WTC11 (cell line): ENCODE results near the gene PTPRJ.

ENCODE experiments used
- CBFB ChIP-seq: sonication (generic); formaldehyde crosslinking; IDR thresholded peaks from 2 replicates; pipeline ENCODE4 v1.8.1; 2022; ENCODE audit warnings: mild to moderate bottlenecking, low read depth, missing genetic modification reagents
- CREM ChIP-seq: sonication (generic); formaldehyde crosslinking; IDR thresholded peaks from 2 replicates; pipeline ENCODE4 v1.8.1; 2022; ENCODE audit warnings: mild to moderate bottlenecking, missing genetic modification reagents, moderate library complexity
- HMGA2 ChIP-seq: fragments of 250-450 bp; sonication (Bioruptor Pico); IDR thresholded peaks from 2 replicates; pipeline ENCODE4 v1.4.0; 2021; ENCODE audit warnings: mild to moderate bottlenecking, moderate library complexity
- TCF7 ChIP-seq: sonication (generic); formaldehyde crosslinking; IDR thresholded peaks from 2 replicates; pipeline ENCODE4 v1.8.0; 2022; ENCODE audit warnings: mild to moderate bottlenecking, low read depth, missing genetic modification reagents, moderate library complexity
- TEAD4 ChIP-seq: sonication (generic); formaldehyde crosslinking; IDR thresholded peaks from 2 replicates; pipeline ENCODE4 v1.8.0; 2022; ENCODE audit warnings: mild to moderate bottlenecking, missing genetic modification reagents
- TF ChIP-seq, protein P1 (sequence below): sonication (generic); formaldehyde crosslinking; IDR thresholded peaks from 2 replicates; pipeline ENCODE4 v1.8.0; 2022; ENCODE audit warnings: mild to moderate bottlenecking, missing genetic modification reagents
- TF ChIP-seq, protein P2 (sequence below): sonication (generic); formaldehyde crosslinking; IDR thresholded peaks from 2 replicates; pipeline ENCODE4 v1.8.0; 2022; ENCODE audit warnings: mild to moderate bottlenecking, missing genetic modification reagents
- TF ChIP-seq, protein P3 (sequence below): sonication (generic); formaldehyde crosslinking; IDR thresholded peaks from 2 replicates; pipeline ENCODE4 v1.8.1; 2023; ENCODE audit warnings: mild to moderate bottlenecking, missing genetic modification reagents
- TF ChIP-seq, protein P4 (sequence below): sonication (generic); formaldehyde crosslinking; IDR thresholded peaks from 2 replicates; pipeline ENCODE4 v1.8.1; 2023; ENCODE audit warnings: mild to moderate bottlenecking, missing genetic modification reagents, moderate library complexity
- TF ChIP-seq, protein P5 (sequence below): sonication (generic); formaldehyde crosslinking; IDR thresholded peaks from 2 replicates; pipeline ENCODE4 v1.8.1; 2023; ENCODE audit warnings: mild to moderate bottlenecking, moderate library complexity, missing genetic modification reagents
- TF ChIP-seq, protein P6 (sequence below): sonication (generic); formaldehyde crosslinking; IDR thresholded peaks from 2 replicates; pipeline ENCODE4 v1.8.1; 2022; ENCODE audit warnings: low read depth, mild to moderate bottlenecking, moderate library complexity, missing genetic modification reagents, borderline replicate concordance

DNA sequence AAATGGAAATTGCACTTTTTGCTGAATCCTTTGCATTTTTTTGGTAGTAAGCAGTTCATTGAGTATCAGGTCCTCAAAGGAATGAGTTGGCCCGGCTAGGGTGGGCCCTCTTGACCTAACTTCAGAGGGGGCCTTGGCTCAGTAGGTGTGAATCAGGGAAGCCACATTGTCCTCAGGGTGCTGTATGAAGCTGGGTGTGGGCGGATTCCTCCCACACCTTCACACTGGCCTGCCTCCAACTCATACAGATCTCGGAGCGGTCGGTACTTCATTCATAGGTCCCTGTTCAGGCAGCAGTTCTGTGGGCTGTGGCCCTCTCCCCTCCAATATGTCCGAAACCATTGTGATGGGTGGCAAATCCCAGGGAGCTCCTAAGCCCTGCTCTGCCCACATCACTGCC is 188.9 kb downstream of the PTPRJ start:
- TF ChIP-seq, protein P1, sequence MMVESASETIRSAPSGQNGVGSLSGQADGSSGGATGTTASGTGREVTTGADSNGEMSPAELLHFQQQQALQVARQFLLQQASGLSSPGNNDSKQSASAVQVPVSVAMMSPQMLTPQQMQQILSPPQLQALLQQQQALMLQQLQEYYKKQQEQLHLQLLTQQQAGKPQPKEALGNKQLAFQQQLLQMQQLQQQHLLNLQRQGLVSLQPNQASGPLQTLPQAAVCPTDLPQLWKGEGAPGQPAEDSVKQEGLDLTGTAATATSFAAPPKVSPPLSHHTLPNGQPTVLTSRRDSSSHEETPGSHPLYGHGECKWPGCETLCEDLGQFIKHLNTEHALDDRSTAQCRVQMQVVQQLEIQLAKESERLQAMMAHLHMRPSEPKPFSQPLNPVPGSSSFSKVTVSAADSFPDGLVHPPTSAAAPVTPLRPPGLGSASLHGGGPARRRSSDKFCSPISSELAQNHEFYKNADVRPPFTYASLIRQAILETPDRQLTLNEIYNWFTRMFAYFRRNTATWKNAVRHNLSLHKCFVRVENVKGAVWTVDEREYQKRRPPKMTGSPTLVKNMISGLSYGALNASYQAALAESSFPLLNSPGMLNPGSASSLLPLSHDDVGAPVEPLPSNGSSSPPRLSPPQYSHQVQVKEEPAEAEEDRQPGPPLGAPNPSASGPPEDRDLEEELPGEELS: no peak
- TF ChIP-seq CREM (CRISPR knock-in tag) (no peak), HMGA2 (CRISPR knock-in tag) (no peak), TEAD4 (no peak), TCF7 (CRISPR knock-in tag) (no peak), CBFB (no peak)
- TF ChIP-seq, protein P2, sequence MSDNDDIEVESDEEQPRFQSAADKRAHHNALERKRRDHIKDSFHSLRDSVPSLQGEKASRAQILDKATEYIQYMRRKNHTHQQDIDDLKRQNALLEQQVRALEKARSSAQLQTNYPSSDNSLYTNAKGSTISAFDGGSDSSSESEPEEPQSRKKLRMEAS (CRISPR knock-in tag): no peak
- TF ChIP-seq, protein P3, sequence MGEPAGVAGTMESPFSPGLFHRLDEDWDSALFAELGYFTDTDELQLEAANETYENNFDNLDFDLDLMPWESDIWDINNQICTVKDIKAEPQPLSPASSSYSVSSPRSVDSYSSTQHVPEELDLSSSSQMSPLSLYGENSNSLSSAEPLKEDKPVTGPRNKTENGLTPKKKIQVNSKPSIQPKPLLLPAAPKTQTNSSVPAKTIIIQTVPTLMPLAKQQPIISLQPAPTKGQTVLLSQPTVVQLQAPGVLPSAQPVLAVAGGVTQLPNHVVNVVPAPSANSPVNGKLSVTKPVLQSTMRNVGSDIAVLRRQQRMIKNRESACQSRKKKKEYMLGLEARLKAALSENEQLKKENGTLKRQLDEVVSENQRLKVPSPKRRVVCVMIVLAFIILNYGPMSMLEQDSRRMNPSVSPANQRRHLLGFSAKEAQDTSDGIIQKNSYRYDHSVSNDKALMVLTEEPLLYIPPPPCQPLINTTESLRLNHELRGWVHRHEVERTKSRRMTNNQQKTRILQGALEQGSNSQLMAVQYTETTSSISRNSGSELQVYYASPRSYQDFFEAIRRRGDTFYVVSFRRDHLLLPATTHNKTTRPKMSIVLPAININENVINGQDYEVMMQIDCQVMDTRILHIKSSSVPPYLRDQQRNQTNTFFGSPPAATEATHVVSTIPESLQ: no peak
- TF ChIP-seq, protein P4, sequence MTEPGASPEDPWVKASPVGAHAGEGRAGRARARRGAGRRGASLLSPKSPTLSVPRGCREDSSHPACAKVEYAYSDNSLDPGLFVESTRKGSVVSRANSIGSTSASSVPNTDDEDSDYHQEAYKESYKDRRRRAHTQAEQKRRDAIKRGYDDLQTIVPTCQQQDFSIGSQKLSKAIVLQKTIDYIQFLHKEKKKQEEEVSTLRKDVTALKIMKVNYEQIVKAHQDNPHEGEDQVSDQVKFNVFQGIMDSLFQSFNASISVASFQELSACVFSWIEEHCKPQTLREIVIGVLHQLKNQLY: no peak
- TF ChIP-seq, protein P5, sequence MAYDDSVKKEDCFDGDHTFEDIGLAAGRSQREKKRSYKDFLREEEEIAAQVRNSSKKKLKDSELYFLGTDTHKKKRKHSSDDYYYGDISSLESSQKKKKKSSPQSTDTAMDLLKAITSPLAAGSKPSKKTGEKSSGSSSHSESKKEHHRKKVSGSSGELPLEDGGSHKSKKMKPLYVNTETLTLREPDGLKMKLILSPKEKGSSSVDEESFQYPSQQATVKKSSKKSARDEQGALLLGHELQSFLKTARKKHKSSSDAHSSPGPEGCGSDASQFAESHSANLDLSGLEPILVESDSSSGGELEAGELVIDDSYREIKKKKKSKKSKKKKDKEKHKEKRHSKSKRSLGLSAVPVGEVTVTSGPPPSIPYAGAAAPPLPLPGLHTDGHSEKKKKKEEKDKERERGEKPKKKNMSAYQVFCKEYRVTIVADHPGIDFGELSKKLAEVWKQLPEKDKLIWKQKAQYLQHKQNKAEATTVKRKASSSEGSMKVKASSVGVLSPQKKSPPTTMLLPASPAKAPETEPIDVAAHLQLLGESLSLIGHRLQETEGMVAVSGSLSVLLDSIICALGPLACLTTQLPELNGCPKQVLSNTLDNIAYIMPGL (CRISPR knock-in tag): no peak
- TF ChIP-seq, protein P6, sequence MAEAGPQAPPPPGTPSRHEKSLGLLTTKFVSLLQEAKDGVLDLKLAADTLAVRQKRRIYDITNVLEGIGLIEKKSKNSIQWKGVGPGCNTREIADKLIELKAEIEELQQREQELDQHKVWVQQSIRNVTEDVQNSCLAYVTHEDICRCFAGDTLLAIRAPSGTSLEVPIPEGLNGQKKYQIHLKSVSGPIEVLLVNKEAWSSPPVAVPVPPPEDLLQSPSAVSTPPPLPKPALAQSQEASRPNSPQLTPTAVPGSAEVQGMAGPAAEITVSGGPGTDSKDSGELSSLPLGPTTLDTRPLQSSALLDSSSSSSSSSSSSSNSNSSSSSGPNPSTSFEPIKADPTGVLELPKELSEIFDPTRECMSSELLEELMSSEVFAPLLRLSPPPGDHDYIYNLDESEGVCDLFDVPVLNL (CRISPR knock-in tag): no peak
